NCI-H748 (cell line): ENCODE data around the gene MIPOL1.

Experiments
- DNase-seq: peaks from one replicate; lab custom pipeline; 2025; ENCODE audit not compliant: unreplicated experiment; lab: John Stamatoyannopoulos, UW

MIPOL1 gene

DNA sequence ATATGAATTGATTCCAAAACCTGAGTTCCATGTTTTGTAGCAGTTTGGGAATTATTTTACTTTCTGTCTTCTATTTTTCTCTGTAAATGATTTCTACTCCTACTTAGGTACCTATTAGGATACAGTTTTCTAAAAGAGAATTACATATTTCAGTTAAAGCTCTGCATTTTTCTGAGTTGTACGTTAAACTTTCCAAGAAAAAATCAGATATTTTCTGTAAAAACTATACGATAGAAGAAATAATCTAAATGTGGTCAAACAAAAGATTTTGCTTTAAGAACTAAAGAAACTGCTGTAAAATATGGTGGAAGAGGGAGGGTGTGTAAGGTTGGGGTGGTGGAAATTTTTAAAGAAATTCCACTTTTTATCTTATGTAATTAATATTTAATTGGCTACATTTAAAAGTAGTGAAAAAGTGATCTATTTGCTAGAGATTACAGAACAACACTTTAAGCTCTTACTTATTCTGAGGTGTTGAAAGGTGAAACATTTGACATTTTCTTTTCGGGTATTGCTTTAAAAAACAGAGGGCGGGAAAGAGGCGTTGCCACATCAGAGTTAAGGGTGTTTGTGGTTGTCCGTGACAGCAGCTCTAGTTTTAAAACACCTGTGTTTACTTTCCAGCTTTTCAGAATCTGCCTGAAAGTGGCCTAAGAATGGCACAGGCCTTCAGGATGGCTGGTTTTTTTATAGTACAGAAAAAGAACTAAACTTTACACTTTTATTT is 187.3 kb downstream of the MIPOL1 start:
- peak; percentile 95 for DNase-seq

DNA sequence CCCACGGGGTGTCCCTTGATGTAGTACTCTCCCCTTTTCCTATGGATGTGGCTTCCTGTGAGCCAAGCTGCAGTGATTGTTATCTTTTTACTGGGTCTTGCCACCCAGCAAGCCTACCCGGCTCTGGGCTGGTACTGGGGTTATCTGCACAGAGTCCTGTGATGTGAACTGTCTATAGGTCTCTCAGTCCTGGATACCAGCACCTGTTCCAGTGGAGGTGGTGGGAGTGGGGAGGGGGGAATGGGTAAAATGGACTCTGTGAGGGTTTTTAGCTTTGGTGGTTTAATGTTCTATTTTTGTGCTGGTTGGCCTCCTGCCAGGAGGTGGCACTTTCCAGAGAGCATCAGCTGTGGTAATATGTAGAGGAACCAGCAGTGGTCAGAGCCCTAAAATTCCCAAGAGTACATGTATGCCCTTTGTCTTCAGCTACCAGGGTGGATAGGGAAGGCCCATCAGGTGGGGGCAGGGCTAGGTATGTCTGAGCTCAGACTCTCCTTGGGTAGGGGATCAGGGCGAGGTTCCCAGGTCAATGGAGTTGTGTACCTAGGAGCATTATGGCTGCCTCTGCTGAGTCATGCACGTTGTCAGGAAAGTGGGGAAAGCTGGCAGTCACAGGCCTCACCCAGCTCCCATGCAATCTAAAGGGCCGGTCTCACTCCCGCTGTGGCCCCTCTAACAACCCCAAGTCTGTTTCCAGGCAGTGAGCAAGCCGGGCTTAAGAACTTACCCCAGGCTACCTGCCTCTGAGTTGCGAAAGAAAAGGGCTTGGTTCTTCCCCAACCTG is 199.6 kb downstream of the MIPOL1 start:
- DNase-seq, result peak; percentile 80

DNA sequence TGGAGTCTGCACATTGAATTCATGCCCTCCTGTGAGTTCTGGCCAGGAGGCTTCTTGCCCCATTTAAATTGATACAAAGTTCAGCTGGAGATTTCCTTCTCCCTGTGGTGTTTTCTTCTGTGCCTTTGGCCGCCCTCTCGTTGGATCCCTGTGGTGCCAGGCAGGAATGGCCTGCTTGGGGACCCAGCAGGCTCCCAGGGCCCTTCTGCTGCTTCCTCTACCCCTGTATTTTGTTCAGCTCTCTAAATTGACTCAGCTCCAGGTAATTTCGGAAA is 200.1 kb downstream of the MIPOL1 start:
- no peak for DNase-seq

DNA sequence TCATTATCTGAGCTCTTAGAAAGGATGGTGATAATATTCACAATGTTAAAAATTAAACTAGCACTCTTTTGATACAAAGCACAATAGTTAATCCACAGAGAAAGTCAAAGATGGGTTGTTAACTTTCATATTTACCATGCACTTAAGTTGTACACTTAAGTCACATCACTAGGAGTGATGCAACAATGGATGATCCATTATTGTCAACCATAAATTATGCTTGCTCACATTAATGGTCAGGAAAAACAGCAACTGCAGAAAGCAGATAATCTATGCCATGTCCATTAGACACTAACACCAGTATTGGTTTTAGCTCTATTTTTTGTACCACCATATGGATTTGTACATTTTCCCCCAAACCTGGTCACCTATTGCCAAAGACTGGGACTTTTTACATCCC is 201.8 kb downstream of the MIPOL1 start:
- peak; percentile 88 for DNase-seq

DNA sequence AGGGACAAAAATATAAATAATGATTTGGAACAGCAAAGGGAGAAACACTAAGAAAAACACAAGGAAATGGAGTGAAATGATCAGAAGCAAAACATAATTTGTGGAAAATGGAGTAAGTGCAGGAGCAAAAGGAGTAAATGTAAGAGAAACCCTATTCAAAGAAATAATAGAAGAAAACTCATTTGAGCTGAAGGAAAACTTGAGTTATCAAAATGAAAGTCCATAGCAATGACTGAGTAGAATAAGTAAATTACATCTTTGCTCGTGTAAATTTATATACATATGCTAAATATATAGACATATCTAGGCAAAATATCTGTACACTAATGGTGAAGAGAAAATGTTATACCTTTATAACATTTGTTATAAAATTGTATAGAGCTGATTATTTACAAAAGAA is 203.4 kb downstream of the MIPOL1 start:
- no peak for DNase-seq

DNA sequence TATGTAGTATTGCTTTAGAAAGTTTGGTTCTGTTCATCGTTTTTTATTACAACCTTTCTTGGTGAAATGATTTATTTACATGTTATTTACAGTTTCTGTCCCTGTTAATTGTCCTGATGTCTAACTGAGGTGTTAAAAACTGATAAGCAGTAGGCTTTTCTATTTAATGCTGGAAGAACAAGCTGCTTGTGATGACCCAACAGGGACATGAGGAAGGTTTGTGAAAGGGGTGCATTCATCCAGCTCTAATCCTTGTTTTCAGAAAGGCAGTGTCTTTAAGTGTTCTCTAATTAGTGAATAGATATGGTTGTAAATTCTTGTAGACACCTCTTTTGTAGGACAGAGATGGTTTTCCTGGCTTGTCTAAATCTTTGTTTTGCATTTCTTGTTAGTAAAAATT is 205.9 kb downstream of the MIPOL1 start:
- DNase-seq, result peak; percentile 56

DNA sequence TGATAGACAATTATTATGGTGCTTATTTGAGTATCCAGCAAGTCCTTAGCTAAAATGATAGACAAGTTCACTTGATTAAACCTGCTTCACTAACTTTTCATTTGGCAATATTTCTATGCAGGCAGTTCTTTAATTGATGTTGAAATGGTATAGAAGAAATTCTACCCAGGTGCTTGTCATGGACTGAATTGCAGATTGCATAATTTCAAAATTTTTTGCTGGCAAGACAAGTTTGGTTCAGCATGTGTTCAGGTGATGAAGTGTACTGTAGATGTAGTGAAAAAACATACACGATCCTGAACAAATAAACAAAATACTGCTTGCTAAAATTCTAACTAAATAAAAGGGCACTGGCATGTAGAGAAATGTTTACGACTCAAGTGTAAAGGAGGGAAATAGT is 208.4 kb downstream of the MIPOL1 start:
- DNase-seq, result peak; percentile 16

DNA sequence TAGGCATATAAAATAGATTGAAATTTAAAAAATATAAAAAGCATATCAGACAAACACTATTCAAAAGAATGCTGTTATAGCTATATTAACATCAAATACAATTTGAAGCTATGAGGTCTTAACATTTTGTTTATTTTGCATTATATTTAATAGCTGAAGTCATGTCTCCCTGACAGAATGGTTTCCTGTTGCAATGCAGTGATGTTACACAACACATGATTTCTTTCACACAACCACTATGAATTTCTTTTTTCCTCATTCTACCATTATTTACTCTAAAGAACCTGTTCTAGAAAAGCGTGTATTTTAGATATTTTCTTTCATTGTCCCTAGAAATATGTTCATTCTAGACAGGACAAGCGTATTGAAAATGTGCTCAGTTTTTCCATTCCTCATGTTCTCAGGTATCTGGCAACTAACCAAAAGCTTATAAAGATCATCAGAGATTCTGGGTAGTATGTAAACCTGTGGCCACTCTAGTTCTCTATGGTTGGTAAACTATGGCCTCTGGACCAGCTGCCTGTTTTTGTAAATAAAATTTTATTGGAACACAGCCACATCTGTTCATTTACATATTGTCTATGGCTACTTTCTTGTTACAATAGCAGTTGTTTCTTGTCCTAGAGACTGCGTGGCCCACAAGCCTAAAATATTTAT is 213.5 kb downstream of the MIPOL1 start:
- DNase-seq, result peak; percentile 52

DNA sequence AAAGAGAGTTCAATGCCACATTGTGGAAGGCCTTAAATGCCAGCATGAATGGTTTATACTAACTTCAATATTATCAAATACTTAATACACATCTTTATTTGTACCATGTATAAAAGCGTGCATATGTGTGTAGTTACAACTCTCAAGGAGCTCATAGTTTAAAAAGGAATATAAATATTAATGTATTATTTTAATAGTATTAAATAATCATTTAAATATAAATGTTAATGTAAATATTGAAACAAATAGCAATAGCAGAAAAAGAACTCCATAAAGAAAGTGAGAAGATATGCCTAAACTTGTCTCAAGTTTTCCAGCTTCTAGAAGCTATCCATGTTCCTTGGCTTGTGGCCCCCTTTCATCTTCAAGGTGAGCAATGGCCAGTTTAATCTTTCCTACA is 215.3 kb downstream of the MIPOL1 start:
- no peak for DNase-seq

DNA sequence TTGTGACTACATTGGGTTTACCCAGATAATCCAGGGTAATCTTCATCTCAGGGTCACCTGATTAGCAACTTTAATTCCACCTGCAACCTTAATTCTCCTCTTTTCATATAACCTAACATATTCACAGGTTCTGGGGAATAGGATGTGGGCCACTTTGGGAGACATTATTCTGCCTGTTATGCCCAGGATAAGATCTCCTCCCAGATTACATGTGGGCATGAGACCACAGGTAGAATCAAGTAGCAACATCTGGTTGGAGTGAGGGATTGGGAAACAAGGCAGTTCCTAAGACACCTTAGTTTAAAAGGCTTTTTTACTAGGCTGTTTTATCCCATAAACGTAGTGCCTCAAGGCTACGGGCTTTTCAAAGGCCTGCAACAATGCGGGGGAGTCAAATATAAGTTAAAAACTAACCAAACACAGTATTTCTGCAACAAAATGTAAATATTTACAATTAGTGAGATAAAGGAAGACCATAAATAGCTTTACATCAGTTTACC is 215.8 kb downstream of the MIPOL1 start:
- no peak for DNase-seq

DNA sequence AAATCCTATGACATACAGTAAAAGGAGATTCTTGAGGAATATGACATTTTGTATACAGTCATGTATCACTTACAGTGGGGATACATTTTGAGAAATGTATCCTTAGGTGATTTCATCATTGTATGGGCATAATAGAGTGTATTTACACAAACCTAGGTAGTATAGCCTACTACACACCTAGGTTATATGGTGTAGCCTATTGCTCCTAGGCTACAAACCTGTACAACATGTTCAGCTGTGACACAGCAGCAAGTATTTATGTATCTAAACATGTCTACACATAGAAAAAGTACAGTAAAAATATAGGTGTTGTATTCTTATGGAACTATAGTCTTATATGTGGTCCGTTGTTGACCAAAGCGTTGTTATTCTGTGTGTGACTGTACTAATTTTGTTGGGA is 218.5 kb downstream of the MIPOL1 start:
- DNase-seq, result no peak

DNA sequence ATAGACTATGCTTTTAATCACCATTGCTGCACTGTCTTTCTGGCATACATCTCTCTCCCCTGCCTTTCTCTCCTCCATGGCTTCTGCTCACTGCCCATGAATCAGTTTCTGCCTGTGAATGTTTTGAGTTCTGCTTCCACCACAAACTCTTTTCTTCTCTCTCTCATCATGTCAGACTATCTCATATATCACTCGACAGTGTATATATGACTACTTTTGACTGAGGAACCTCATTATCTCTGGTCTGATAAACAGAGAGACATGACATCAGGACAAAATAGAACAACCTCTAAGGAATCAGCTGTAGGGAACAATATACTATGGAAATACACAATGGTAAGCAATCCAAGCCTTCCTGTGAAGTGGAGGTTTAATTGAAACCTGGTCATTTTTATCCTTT is 219.4 kb downstream of the MIPOL1 start:
- no peak for DNase-seq

DNA sequence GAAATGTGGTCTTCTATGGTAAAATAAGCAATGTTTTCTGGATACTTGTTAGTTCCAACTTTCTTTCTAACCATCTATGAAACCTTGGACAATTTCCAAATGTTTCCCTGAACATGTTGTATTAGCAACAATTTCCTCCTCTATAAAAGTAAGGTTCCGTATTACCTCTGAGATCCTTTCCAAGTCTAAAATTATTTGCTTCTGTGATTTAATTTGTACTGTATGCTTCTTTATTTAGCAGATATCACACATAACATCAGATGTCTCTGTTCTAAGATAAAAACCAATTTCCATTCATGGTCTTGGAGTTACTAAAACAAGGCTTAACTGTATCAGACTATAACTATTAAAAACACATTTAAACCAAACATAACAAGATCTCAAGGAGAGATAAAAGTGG is 220.1 kb downstream of the MIPOL1 start:
- DNase-seq, result no peak

DNA sequence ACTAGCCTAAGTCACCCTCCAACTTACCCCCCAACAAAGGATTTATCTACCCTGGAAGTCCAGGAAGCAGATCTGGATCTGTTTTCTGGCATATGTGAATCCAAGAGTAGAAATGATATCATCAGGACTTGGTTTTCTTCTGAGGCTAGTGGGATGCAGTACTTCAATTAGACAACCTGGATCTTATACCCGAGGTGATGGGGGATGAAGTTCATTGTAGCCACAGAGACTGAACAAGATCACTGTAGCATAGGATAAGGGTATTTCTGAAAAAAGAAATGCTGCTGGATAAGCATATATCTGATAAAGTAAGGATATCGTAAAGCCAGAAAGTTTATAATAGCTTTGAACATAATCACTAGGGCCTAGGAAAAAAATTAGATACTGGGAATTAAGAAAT is 222.9 kb downstream of the MIPOL1 start:
- DNase-seq, result no peak

DNA sequence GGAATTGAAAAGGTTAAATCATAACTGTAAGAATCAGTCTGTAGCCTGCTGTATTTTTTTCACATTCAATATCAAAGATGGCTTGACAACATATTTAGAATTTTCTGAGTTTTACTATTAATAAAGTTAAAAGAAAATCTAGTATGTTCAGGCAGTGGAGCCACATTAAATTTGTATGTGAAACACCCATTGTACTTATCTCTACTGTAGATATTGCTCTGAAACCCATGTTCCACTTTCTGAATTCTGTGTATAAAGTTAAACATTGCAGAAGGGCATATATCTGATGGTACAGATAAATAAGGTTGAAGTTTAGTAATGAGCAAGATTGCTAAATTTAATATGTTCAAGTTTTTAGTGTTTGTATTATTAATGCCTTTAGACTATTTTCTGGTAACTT is 224.6 kb downstream of the MIPOL1 start:
- no peak for DNase-seq

DNA sequence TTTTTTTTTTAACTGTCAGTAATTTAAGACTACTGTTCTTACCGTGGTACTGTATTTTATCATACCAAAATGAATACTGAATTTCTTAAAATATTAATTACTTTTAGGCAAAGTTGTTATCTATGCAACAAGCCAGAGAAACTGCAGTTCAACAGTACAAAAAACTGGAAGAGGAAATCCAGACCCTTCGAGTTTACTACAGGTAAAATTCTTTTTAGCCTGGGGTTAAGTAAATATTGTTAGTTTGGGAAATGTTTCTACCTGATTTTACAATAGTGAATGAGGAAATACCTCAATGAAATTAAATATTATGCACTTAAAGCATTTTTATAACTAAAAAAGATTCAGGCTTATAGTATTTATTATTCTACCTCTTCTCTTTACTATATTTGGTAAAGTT is 225.0 kb downstream of the MIPOL1 start:
- no peak for DNase-seq

DNA sequence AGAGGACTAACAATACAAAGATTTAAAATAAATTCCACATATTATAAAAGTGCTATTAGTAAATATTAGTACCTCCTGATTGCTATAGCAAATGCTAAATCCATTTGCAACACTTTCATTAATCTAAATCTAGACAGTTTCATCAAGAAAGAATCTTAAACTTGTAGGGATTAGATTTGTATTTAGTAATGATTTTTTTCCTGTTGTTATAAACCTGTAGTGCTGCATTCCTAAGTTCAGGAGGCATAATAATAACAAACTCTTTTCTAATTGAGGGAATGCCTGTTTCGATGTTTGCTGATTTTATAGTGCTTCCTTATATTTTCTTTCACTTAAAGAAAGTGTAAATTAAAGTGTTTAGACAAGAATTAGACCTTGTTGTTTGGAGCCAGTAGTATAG is 231.2 kb downstream of the MIPOL1 start:
- no peak for DNase-seq

DNA sequence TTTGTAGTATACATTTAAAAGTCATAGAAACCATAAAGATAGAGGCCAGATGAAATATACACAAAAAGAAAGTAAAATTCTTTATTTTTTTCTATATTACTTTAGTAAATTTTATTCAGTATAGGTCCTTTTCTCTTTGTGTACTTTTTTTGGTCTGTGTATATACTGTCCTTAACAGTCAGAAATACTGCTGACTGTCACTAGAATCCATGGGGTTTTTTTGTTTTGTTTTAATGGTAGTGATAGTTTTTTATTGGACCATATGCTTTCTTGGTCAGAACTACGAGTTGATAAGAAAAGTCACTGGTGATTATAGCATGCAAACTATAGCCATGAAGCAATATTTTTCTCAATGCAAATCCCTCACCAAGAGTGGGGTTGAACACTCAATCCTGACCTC is 231.9 kb downstream of the MIPOL1 start:
- no peak for DNase-seq

DNA sequence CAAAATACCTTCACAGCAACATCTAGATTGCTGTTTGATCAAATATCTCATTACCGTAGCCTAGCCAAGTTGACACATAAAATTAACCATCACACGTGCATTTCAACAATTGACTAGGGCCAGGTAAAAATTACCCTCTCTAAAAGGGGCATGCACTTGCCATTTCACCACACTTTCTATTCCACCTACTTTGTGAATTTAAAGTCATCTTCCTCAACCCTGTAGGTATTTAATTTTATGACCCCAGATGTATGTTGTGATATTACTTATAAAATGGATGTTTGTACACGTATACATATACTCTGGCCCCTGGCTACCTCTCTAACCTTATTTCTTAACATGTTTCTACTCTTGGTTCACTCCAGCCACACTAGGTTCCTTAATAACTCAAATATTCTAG is 237.1 kb downstream of the MIPOL1 start:
- DNase-seq, result no peak

DNA sequence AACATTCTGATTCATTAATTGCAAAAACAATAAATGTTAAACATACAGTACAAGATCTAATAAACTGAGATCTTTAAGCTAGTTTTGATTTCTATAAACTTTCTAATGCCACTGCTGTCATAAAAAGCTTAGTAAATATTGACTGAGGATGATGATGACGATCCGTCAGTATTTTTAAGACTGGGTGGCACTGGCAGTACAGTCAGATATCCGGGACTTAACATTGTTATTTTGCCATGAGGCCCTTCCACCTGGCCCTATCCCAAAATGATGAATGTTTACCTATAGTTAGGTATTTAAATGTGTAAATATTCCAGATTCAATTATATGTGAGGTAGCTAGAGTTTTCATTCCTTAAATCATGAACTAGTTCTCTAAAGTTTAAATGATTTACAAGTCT is 238.8 kb downstream of the MIPOL1 start:
- peak; percentile 91 for DNase-seq

DNA sequence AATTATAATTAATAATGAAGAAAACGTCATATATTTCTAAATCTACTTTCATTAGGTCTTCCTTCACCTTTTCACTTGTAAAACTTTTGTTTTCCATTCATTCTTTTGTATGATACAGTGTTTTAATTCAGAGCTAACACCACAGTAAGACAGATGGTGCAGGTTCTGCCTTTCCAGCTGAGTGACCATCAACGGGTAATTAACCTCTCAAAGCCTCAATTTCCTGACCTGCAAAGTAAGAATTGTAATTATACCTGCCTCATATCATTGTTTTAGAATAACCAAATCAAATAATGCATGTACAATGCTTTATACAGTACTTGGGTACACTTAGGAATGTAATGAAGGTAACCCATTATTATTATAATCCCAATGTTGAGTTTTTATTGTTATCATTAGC is 239.8 kb downstream of the MIPOL1 start:
- DNase-seq, result peak; percentile 93

DNA sequence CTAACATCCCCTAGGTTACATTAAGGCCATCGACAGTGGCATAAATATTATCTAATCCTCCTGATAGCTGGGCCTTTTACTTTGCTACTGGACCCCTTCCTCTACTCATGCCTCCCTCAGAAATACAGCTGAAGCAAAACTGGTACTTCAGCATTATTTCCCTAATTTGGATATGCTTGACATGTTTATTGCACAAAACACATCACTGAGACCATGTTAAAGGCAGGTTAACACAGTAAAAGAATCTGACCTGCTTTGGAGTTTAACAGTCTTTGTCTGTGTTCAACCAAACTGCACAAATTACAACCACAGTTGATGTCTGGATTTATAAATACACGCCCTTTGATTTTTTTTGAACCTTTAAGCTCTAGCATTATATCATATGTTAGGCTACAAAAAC is 240.7 kb downstream of the MIPOL1 start:
- peak; percentile 37 for DNase-seq
